OCI-LY1 (cell line): ENCODE data around the gene STARD5.

Experiments
- H2AFZ ChIP-seq: fragments of 200-600 bp; sonication (generic), shearing (Covaris generic); 2 replicates; pipeline ENCODE4 v1.6.0; 2014; ENCODE audit warnings: antibody characterized with exemption, mild to moderate bottlenecking, low read length
- H3F3A ChIP-seq: fragments of 200-600 bp; sonication (generic), shearing (Covaris generic); 2 replicates; pipeline ENCODE4 v1.6.0; 2014; ENCODE audit warnings: mild to moderate bottlenecking, antibody characterized with exemption, low read length, moderate library complexity; ENCODE audit not compliant: insufficient read depth
- H3K27ac ChIP-seq: fragments of 200-600 bp; sonication (generic); 2 replicates; pipeline ENCODE4 v1.5.1; 2014; ENCODE audit warnings: low read length, mixed run types, mild to moderate bottlenecking, low read depth; ENCODE audit not compliant: poor library complexity, severe bottlenecking
- H3K27me3 ChIP-seq: fragments of 200-600 bp; sonication (generic); 2 replicates; pipeline ENCODE4 v1.6.0; 2014; ENCODE audit warnings: antibody characterized with exemption, mild to moderate bottlenecking, low read length, moderate library complexity; ENCODE audit not compliant: insufficient read depth
- H3K36me3 ChIP-seq: fragments of 200-600 bp; sonication (generic); 2 replicates; pipeline ENCODE4 v1.6.1; 2014; ENCODE audit warnings: mild to moderate bottlenecking, antibody characterized with exemption, low read length, moderate library complexity, mixed read lengths; ENCODE audit not compliant: insufficient read depth
- H3K4me1 ChIP-seq: fragments of 200-600 bp; sonication (generic); 2 replicates; pipeline ENCODE4 v1.5.1; 2014; ENCODE audit warnings: mild to moderate bottlenecking, low read length, moderate library complexity; ENCODE audit not compliant: insufficient read depth, severe bottlenecking
- H3K4me2 ChIP-seq: fragments of 200-600 bp; sonication (generic), shearing (Covaris generic); 2 replicates; pipeline ENCODE4 v1.6.1; 2014; ENCODE audit warnings: low read length
- H3K4me3 ChIP-seq: fragments of 200-600 bp; sonication (generic); 2 replicates; pipeline ENCODE4 v1.5.1; 2014; ENCODE audit warnings: low read length, low read depth, mild to moderate bottlenecking, mixed read lengths; ENCODE audit not compliant: poor library complexity, severe bottlenecking
- H3K79me2 ChIP-seq: fragments of 200-600 bp; shearing (Covaris generic); 2 replicates; pipeline ENCODE4 v1.6.1; 2016; ENCODE audit warnings: mixed run types, low read length, mixed read lengths; ENCODE audit not compliant: insufficient read depth
- H3K9ac ChIP-seq: fragments of 200-600 bp; sonication (generic), shearing (Covaris generic); 2 replicates; pipeline ENCODE4 v1.6.1; 2014; ENCODE audit warnings: mild to moderate bottlenecking, low read length, mixed read lengths
- H3K9me2 ChIP-seq: fragments of 200-600 bp; sonication (generic), shearing (Covaris generic); 2 replicates; pipeline ENCODE4 v1.6.1; 2014; ENCODE audit warnings: low read depth, mild to moderate bottlenecking, low read length, mixed read lengths
- H3K9me3 ChIP-seq: fragments of 200-600 bp; shearing (Covaris generic); 2 replicates; pipeline ENCODE4 v1.6.1; 2014; ENCODE audit warnings: low read length, mixed read lengths
- H4K20me1 ChIP-seq: fragments of 200-600 bp; sonication (generic), shearing (Covaris generic); 2 replicates; pipeline ENCODE4 v1.6.0; 2016; ENCODE audit warnings: mild to moderate bottlenecking, low read length; ENCODE audit not compliant: insufficient read depth
- EZH2 ChIP-seq: fragments of 200-600 bp; sonication (generic), shearing (Covaris generic); IDR thresholded peaks from 2 replicates; pipeline ENCODE4 v1.8.0; 2017; ENCODE audit warnings: borderline replicate concordance, mixed run types, mild to moderate bottlenecking, antibody characterized with exemption, low read length, moderate library complexity, mixed read lengths
- TF ChIP-seq, protein P1 (sequence below): fragments of 200-600 bp; sonication (generic), shearing (Covaris generic); IDR thresholded peaks from 2 replicates; pipeline ENCODE4 v1.5.1; 2017; ENCODE audit warnings: mild to moderate bottlenecking, antibody characterized with exemption, low read length, moderate library complexity, mixed read lengths

Gene STARD5

DNA sequence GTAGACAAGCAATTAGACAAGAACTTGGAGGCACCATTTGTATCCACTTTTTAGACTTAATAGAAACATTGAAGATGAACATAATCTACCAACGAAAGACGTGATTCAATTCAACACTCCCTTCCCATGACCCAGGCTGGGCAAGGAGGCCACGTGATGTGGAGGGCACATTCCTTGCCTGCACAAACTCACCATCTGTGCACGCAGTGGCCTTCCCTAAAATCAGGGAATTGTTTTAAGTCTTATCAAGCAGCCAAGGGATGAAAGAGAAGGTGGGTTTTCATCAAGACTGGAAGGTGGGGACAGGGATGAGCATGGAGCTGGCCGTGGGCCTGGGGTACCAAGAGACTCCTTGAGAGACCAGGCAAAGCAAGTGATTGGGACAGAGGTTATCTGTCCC lies 13.5 kb downstream of the STARD5 start:
- Histone ChIP-seq H3K36me3 (peaks cover 68% of the 10 kb centered on the region), H4K20me1 (no peaks in the 10 kb centered on the region), H3K27me3 (no peaks in the 10 kb centered on the region), H3K27ac (peak overlapping the region; percentile 96), H3K4me1 (peaks cover 18% of the 10 kb centered on the region), H3K79me2 (no peaks in the 10 kb centered on the region), H3K9me2 (no peaks in the 10 kb centered on the region), H2AFZ (no peak overlapping the region), H3K4me2 (no peak overlapping the region), H3K9me3 (no peaks in the 10 kb centered on the region), H3F3A (peaks cover 8% of the 10 kb centered on the region; the same call in 1 of the 2 replicates), H3K9ac (no peak overlapping the region), H3K4me3 (no peak overlapping the region)
- TF ChIP-seq, protein P1, sequence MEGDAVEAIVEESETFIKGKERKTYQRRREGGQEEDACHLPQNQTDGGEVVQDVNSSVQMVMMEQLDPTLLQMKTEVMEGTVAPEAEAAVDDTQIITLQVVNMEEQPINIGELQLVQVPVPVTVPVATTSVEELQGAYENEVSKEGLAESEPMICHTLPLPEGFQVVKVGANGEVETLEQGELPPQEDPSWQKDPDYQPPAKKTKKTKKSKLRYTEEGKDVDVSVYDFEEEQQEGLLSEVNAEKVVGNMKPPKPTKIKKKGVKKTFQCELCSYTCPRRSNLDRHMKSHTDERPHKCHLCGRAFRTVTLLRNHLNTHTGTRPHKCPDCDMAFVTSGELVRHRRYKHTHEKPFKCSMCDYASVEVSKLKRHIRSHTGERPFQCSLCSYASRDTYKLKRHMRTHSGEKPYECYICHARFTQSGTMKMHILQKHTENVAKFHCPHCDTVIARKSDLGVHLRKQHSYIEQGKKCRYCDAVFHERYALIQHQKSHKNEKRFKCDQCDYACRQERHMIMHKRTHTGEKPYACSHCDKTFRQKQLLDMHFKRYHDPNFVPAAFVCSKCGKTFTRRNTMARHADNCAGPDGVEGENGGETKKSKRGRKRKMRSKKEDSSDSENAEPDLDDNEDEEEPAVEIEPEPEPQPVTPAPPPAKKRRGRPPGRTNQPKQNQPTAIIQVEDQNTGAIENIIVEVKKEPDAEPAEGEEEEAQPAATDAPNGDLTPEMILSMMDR, result no peak
- no peak for TF ChIP-seq EZH2

DNA sequence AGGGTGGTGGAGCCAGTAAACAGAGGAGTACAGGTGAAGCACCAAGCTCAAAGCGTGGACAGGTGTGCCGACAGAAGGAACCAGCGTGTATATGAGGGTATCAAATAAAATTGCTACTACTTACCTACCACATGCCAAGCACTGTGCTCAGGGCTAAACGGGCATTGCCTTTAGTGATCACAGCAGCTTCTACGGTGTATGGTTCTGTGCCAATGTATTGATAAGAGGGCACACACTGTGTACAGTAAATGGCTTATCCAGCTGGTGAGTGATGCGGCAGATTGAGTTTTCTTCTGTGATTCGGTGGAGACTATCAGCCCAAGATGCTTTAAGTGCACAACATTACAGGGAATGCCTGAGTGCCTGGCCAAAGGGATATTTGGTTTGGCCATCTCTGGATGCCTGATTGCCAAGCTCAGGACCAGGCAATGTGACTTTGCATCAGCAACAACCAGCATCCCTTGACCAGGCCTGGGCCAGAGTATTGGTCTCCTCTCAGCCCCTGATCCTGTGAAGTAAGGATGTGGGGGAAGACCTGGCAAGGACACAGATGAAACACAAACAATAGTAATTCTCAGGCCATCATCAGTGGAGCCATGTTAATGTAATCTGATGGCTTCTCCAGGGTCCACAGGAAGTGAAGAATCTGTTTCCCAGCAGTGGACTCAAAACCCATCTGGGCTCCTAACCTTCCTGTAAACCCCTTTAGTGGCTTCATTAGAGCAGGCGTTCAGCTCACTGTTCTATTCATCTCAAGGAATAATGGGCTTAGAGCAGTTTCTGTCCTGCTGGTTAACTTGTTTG lies 14.1 kb downstream of the STARD5 start:
- Histone ChIP-seq H3K9ac (no peak overlapping the region), H3K9me2 (no peaks in the 10 kb centered on the region), H3K79me2 (no peaks in the 10 kb centered on the region), H3K4me1 (peaks cover 19% of the 10 kb centered on the region), H2AFZ (no peak overlapping the region), H3K27me3 (no peaks in the 10 kb centered on the region), H3K4me2 (no peak overlapping the region), H3K4me3 (no peak overlapping the region), H4K20me1 (no peaks in the 10 kb centered on the region), H3K36me3 (peaks cover 75% of the 10 kb centered on the region), H3F3A (peaks cover 8% of the 10 kb centered on the region; the same call in 1 of the 2 replicates), H3K9me3 (no peaks in the 10 kb centered on the region), H3K27ac (peak overlapping the region; percentile 96)
- TF ChIP-seq EZH2, result no peak
- TF ChIP-seq, protein P1, result no peak

DNA sequence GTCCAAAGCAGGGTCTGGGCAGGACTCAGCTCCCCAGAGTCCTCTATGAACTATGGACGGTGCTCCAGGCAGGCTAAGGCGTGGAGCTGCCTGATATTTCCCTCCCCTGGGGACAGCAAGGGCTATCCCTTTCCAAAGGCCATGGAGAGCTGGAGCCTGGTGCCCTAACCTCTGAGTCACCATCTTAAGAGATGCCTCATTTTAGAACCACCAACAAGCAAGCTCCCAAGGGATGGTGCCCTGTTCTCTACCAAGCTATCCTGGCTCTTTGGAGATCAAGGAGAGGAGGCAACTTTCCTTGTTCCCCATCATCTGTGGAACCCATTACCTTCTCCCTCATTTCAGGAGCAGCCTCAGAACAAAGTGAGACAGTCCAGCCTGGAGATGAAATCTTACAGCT lies 15.7 kb downstream of the STARD5 start:
- H3K27me3 ChIP-seq, result no peaks in the 10 kb centered on the region
- H3K4me3 ChIP-seq, result no peak overlapping the region
- no peak overlapping the region for H3K27ac ChIP-seq
- no peak for TF ChIP-seq EZH2
- TF ChIP-seq, protein P1, result no peak
- no peaks in the 10 kb centered on the region for H4K20me1 ChIP-seq
- H3K9me2 ChIP-seq, result no peaks in the 10 kb centered on the region
- H3K4me1 ChIP-seq, result peaks cover 35% of the 10 kb centered on the region
- peaks cover 89% of the 10 kb centered on the region for H3K36me3 ChIP-seq
- H3K9me3 ChIP-seq, result no peaks in the 10 kb centered on the region
- H3K4me2 ChIP-seq, result no peak overlapping the region
- H2AFZ ChIP-seq, result no peak overlapping the region
- peaks cover 8% of the 10 kb centered on the region; the same call in 1 of the 2 replicates for H3F3A ChIP-seq
- H3K9ac ChIP-seq, result no peak overlapping the region
- no peaks in the 10 kb centered on the region for H3K79me2 ChIP-seq
